GM12891 (cell line): ENCODE data around the gene TFAM.

Experiments used
- PAX5 ChIP-seq: IDR thresholded peaks from 2 replicates; pipeline ENCODE4 v1.6.1; 2011; ENCODE audit warnings: low read length, moderate library complexity, mild to moderate bottlenecking; ENCODE audit not compliant: insufficient read depth, severe bottlenecking
- POLR2A ChIP-seq: IDR thresholded peaks from 2 replicates; pipeline ENCODE4 v1.6.1; 2011; ENCODE audit warnings: low read depth, low read length, control low read depth
- POLR2AphosphoS5 ChIP-seq: IDR thresholded peaks from 2 replicates; pipeline ENCODE4 v1.6.1; 2011; ENCODE audit warnings: low read depth, low read length, control low read depth
- TAF1 ChIP-seq: IDR thresholded peaks from 2 replicates; pipeline ENCODE4 v1.6.1; 2011; ENCODE audit warnings: low read depth, low read length, control low read depth

DNA sequence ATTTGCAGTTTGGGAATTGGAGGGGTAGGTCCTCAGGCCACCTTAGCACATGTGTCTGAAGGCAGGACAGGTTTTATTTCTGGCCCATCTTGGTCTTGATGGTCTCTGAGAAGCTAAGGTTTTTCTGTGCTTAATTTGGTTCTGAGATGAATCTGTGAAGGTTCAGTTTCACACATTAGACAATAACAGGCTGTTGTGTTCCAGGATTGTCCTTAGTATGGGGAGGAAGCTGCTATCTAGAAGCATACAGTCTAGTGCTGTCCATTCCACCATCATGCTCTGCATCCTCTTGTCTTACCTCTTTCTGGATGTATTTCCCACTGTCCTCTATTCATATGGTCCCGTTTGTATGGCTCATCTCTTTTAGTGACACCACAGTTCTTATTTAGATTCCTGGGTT, 43.3 kb upstream of the TFAM start:
- TF ChIP-seq TAF1 (no peak), POLR2A (no peak), PAX5 (no peak), POLR2AphosphoS5 (no peak)
